Activated T-cell treated with anti-CD3 and anti-CD28 coated beads, Interleukin-2, amount 50 U/mL, for 1 hour (primary cell): ENCODE measurements around the gene MTUS2.

Experiments used
- DNase-seq: peaks from one replicate; pipeline ENCODE4 v3.0.0-alpha.2; 2020

Gene MTUS2

DNA sequence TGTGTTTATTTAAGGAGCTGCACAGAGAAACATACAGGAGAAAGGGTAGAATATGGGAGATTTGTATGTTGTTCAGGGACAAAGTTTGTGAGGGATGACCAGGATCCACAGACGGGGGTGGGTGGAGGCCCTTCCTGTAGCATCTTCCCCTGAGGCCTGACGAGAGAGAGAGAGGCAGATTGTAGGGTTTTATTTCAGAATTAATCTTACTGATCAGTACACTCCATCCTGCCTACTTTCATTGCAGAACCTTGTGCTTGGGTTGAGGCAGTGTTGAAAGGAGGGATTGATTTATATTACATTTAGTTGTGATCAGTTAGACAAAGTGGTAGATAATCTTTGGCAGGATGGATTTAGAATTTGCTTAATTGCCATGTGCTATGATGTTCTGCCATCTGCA lies 39.6 kb downstream of the MTUS2 start:
- no peak for DNase-seq

- DNase-seq: no peak
Observed at GRCh38 chr13:28864544-28864943, 44.4 kb downstream of the MTUS2 start.

GRCh38 chr13:28865149-28865744 lies 45.1 kb downstream of the MTUS2 start:
- DNase-seq: no peak

DNA sequence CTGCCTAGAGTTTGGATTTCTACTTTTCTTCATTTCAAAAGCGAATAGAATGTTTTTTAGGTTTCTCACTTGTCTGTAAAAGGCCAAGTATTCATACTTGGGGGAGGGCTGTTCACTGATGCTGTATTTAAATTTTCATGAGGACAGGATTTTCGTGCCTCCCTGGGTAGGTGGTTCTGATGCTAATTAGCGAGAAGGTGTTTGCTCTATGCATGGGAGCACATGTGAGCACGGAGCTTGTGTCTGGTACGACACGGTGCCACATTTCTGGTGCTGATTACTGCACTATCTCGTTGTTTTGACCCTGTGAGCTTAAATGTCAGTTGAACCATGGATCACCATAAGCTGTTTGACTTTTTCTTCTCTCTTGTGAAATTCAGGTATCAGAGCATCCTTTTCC lies 45.8 kb downstream of the MTUS2 start:
- no peak for DNase-seq

DNA sequence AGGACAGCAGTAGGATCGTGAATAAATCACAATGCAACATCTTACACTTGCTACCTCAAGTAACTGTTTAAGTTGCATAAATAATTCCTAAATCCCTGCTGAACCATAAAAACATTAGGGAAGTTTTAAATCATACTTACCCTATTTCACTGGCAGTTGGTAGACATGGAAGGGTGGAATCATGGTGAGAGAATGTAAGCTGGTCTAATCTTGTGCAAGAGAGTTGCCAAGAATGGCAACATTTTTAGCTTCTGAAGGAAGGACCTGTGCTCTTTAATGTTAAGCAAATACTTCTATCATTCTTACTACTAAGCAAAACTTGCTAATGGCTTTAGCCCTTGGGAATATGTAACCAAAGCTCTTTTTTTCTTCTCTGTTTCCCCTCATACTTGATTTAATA lies 46.8 kb downstream of the MTUS2 start:
- DNase-seq: no peak

DNA sequence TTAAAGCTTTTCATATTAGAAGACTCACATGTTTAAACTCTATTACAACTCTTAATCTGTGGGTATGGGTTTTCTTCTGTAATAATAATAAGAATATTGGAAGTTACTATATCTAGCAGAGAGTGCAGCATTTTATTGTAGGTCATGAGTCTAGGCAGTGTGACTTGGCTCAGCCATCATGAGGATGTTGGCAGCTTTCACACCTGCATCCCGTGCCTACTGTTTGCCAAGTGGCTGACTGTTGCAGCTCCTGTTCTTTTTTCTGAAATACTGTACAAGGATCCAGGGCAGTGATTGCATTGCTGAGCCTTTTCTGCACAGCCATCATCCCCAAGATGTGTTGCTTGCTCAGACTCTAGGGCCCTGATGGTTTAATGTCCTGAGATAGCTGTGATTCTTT lies 47.4 kb downstream of the MTUS2 start:
- DNase-seq: no peak

GRCh38 chr13:28872427-28873176 lies 52.5 kb downstream of the MTUS2 start:
- DNase-seq: no peak

- no peak for DNase-seq
Observed at GRCh38 chr13:28875846-28876615, 55.9 kb downstream of the MTUS2 start.

GRCh38 chr13:28877408-28877807 lies 57.3 kb downstream of the MTUS2 start:
- DNase-seq: no peak

DNA sequence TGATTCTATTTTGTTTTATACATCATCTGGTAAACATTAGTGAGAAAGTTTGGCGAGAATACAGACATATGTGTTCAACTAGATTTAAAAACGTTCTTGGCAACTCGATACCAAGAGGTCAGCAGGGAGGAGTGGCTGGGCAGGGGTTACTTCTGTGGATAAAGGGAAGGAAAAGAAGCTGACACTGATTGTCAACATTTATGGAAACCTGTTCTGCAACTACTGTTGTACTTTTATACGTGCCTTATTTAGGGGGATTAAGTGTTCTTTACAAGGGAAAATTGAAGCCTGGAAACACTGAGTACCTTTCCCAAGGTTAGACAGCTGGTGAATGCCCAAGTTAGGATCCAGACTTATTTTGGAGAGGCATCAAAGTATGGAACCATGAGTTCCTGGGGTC lies 65.0 kb downstream of the MTUS2 start:
- no peak for DNase-seq

- DNase-seq: no peak
Observed at GRCh38 chr13:28889086-28889732, 69.1 kb downstream of the MTUS2 start.

DNA sequence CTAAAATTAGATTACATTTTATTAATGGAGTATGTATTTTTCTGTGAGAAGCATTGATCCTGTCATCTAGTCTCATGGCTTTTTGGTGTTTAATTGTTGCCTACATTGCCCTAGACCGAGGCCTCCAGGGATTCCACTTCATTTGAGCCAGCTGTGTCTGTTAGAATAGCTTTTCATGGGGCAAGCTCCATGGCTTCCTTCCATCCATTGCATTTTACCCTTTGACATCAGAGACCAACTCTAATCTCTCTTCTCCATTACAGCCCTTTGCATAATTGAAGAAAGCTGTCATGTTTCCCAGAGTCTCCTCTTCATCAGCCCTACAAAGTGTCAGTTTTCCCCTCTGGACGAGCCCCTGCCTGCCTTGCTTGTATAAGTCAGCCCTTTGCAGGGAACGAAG lies 70.6 kb downstream of the MTUS2 start:
- no peak for DNase-seq

- DNase-seq: no peak
Observed at GRCh38 chr13:28918030-28918429, 97.9 kb downstream of the MTUS2 start.

GRCh38 chr13:28922341-28922740 lies 102.2 kb downstream of the MTUS2 start:
- DNase-seq: no peak

DNA sequence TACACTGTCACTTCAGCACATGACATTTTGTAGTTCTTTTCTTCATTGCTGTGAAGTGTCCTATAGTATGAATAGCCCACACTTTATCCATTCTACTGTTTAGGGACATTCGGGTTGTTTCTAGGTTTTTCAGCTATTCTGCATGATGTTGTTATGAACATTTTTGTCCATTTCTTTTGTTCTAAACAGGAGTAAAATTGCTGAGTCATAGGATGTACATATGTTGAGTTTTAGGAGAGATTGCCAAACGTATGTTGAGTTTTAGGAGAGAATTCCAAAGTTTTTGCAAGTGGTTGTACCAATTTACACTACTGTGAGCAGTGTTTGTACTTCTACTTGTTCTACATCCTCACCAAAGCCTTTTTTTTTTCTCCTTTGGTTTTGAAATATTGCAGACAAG lies 115.0 kb downstream of the MTUS2 start:
- DNase-seq: no peak

DNA sequence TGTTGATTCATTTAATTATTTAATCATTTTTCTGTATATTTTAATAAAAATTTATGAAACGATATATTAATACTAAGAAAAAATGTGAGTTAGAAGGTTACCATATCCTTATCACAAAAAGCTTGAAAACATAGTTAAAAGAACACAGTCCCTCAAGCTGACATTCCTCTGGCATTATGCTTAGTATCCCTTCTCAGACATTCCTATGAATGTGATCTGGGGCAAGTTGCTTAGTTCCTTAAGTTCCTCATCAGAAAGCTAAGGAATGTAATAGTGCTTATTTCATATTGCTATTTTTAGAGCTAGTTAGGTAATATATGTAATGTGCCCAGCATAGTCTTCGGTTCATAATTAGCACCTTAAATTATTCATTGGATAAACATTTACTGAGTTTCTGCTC lies 122.8 kb downstream of the MTUS2 start:
- DNase-seq: no peak

DNA sequence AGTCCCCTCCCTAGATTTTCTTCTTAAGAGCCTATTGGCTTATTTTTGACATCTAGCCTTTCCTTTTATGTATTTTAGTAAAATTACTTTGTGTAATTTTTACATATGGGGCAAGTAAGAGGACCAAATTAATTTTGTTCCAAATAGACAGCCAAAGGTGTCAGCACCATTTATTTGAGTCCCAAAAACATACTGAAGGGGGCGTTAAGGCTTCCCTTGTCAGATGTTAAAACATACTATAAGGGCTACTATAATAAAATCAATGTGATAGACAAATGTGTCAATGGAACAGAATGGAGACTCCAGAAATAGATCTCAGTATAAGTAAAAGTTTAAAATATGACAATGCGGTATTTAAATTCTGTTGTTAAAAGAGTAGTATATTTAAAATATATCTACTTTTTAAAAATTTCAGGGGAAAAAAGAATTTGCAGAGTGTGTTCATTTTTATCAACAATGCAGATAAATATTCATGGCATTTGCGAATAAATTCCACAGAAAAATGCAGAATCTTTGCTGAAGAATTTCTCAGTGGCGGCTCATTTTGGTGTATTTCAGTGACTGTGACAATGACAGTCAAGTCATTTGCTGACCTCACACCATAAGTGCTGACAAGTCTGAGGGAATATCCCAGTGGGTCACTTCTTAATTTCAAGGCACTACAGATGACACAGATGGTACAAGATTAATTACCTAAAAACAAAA lies 133.7 kb downstream of the MTUS2 start:
- DNase-seq: no peak

DNA sequence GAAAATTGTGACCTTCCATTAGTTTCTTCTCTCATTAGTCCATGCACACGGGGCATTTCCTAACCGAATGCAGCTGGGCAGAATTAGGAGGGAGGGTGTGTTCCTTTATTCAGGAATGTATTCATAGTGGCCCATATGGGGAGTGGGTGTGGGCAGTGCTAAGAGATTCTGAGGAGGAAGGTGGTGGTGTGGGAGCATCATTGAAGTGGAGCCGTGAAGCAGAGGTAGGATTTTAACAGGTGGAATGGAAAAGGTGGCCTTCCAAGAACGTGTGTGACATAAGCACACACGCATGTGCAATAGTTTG lies 134.2 kb downstream of the MTUS2 start:
- no peak for DNase-seq

DNA sequence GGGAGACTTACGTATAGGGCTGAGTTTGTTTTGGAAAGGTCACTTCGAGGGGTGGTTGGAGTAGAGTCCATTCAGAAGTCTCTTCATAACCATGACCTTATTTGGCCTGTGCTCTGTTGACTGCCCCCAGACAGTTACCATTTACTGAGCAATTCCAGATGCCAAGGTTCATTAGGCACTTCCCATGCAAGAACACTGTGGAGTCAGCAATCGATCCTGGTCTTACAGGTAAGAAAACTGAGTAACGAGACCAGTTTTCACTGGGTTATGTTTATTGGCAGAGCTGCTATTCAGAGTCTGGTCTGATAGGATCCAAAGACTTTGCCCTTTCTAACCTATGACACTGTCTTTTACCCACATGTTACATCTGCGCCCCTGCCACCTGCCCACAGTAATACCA lies 134.7 kb downstream of the MTUS2 start:
- DNase-seq: no peak

GRCh38 chr13:28955264-28955966 lies 135.3 kb downstream of the MTUS2 start:
- no peak for DNase-seq

- DNase-seq: no peak
Observed at GRCh38 chr13:28958018-28958417, 137.9 kb downstream of the MTUS2 start.

- no peak for DNase-seq
Observed at GRCh38 chr13:28958441-28958840, 138.3 kb downstream of the MTUS2 start.

DNA sequence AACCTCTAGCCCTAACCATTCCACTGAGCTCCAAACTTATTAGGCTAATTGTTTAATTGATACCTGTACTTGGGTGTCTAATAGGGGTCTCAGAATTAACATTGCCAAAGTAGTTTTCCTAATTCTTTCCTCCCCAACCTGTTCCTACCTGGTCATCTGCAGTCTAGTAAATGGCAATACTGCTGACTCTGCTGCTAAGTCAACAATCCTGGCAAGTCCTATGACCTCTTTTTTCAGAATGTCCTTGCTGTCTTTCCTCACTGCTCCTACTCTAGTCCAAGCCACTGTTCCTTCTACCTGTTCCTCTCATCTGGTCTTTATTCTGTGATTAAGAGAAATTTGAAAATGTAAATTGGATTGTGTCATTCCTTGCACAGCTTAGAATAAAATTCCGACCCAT lies 143.9 kb downstream of the MTUS2 start:
- DNase-seq: no peak
